Psoas muscle (tissue), 8 donors: Measurements from ENCODE around the gene TMEM203. TPM values are rescaled to one million over a fixed set of nuclear protein-coding genes. Genes with fewer than 3 reads are reported as not detected.

Source experiments
- ATAC-seq, 4 donors: fragments of 200-7000 bp; cut with Tn5 transposase; one replicate each; pipeline ENCODE4 v1.9.1; 2020; ENCODE audit warnings: moderate library complexity in 3 of 4, mild to moderate bottlenecking in 2 of 4
- DNase-seq, 2 donors: peaks; one replicate each; pipeline ENCODE4 v3.0.0-alpha.2; 2020
- H3K27ac ChIP-seq: fragments of 200-600 bp; one replicate; pipeline ENCODE4 v1.8.0; 2022
- H3K27me3 ChIP-seq, 3 donors: fragments of 200-600 bp in 1 of 3; one replicate each; pipeline versions ENCODE4 v1.6.1 to v1.8.0; 2013 to 2022; ENCODE audit warnings: low read length in 2 of 3, mild to moderate bottlenecking in 2 of 3, moderate library complexity in 1 of 3; ENCODE audit not compliant: insufficient read depth in 3 of 3
- H3K36me3 ChIP-seq, 2 donors: fragments of 200-600 bp in 1 of 2; one replicate each; pipeline versions ENCODE4 v1.6.1 to v1.8.0; 2013 to 2022; ENCODE audit warnings: low read depth in 1 of 2, mild to moderate bottlenecking in 1 of 2, moderate library complexity in 1 of 2; ENCODE audit not compliant: insufficient read depth in 1 of 2
- H3K4me1 ChIP-seq: fragments of 200-600 bp; one replicate; pipeline ENCODE4 v1.8.0; 2022
- H3K4me3 ChIP-seq: fragments of 200-600 bp; one replicate; pipeline ENCODE4 v1.8.0; 2022; ENCODE audit warnings: mild to moderate bottlenecking
- H3K9me3 ChIP-seq: fragments of 200-600 bp; one replicate; pipeline ENCODE4 v1.8.0; 2022
- WGBS, 3 donors: extraction: QIAGEN DNeasy Blood & Tissue Kit; methylation state at CpG; one replicate each; pipeline versions ENCODE4 v1.1.6 to v1.1.7; 2013; 5-methylcytosine and 5-hydroxymethylcytosine counted together
- intact Hi-C, 2 donors: fragments of 100-400 bp; cut with DNase I; formaldehyde crosslinking; loops; one replicate each; pipeline versions ENCODE4 v1.11.0 to v1.14.2; 2022
- polyA plus RNA-seq, 3 donors: library from polyadenylated mRNA; stranded (reverse); fragments of 200-250 nt; gene quantifications; one replicate each; pipeline ENCODE4 v1.2.3, GENCODE V29; 2013
- total RNA-seq, 4 donors: library from RNA; stranded (reverse); fragmentation: NEBNext Ultra II Directional in 2 of 4; extraction: Animal tissue kit (Norgen Biotek cat#: 25700) in 2 of 4; gene quantifications; one replicate each; pipeline versions ENCODE4 v1.2.1 to v1.2.4, GENCODE V29; 2021 to 2023
- TF ChIP-seq, protein P1 (sequence below): fragments of 200-600 bp; IDR thresholded peaks from one replicate; pipeline ENCODE4 v1.8.0; 2022; ENCODE audit warnings: antibody characterized with exemption
- donor health status: healthy with polysubstance abuse.
- donor health status: DM: no; HTN: no; CAD: no; lungs with moderate emphysema.
- donor health status: Bipolar disorder and iron deficiency.
- donor health status: healthy.
- donor health status: DM: yes; HTN: yes; CAD: no.
- donor health status: DM: no; HTN: no; CAD: no.
- donor health status: DM: no; HTN: no; CAD: no.
- donor health status: DM: yes; HTN: yes; CAD: no.

The TMEM203 gene
- total and polyA plus RNA-seq, 7 donors, result 30.6 to 71.6 (median 36.9) TPM

DNA sequence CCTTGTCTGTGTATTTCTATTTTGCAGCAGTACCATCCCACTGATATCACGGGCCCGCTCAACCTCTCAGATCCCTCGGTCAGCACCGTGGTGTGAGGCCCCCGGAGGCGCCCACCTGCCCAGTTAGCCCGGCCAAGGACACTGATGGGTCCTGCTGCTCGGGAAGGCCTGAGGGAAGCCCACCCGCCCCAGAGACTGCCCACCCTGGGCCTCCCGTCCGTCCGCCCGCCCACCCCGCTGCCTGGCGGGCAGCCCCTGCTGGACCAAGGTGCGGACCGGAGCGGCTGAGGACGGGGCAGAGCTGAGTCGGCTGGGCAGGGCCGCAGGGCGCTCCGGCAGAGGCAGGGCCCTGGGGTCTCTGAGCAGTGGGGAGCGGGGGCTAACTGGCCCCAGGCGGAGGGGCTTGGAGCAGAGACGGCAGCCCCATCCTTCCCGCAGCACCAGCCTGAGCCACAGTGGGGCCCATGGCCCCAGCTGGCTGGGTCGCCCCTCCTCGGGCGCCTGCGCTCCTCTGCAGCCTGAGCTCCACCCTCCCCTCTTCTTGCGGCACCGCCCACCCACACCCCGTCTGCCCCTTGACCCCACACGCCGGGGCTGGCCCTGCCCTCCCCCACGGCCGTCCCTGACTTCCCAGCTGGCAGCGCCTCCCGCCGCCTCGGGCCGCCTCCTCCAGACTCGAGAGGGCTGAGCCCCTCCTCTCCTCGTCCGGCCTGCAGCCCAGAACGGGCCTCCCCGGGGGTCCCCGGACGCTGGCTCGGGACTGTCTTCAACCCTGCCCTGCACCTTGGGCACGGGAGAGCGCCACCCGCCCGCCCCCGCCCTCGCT is 37.5 kb downstream of the TMEM203 start:
- H3K9me3 ChIP-seq, result no peaks in the 10 kb centered on the region
- H3K27ac ChIP-seq, result no peak overlapping the region
- no peak for DNase-seq
- peak overlapping the region; percentile 58 for H3K4me3 ChIP-seq
- H3K27me3 ChIP-seq, result peaks cover 0 to 85% (median 47%) of the 10 kb centered on the region in 3 donors
- H3K36me3 ChIP-seq, result no peaks in the 10 kb centered on the region
- 5% methylated on average over 35 to 57 of the region's 57 CpGs for WGBS, 3 donors
- no peak for ATAC-seq
- H3K4me1 ChIP-seq, result peaks cover 29% of the 10 kb centered on the region
- intact Hi-C loops, result no loop called here
- TF ChIP-seq, protein P1, sequence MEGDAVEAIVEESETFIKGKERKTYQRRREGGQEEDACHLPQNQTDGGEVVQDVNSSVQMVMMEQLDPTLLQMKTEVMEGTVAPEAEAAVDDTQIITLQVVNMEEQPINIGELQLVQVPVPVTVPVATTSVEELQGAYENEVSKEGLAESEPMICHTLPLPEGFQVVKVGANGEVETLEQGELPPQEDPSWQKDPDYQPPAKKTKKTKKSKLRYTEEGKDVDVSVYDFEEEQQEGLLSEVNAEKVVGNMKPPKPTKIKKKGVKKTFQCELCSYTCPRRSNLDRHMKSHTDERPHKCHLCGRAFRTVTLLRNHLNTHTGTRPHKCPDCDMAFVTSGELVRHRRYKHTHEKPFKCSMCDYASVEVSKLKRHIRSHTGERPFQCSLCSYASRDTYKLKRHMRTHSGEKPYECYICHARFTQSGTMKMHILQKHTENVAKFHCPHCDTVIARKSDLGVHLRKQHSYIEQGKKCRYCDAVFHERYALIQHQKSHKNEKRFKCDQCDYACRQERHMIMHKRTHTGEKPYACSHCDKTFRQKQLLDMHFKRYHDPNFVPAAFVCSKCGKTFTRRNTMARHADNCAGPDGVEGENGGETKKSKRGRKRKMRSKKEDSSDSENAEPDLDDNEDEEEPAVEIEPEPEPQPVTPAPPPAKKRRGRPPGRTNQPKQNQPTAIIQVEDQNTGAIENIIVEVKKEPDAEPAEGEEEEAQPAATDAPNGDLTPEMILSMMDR, result no peak

DNA sequence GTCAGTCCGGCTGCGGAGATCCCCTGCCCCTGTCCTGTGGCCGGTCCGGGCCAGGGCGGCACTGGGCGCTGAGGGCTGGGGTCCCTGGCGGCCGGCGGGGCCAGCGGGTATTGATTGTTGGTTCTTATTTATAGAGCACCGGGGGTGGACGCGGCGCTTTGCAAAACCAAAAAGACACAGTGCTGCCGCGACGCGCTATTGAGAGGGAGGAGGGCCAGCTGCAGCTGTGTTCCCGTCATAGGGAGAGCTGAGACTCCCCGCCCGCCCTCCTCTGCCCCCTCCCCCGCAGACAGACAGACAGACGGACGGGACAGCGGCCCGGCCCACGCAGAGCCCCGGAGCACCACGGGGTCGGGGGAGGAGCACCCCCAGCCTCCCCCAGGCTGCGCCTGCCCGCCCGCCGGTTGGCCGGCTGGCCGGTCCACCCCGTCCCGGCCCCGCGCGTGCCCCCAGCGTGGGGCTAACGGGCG is 38.1 kb downstream of the TMEM203 start:
- intact Hi-C loops, result no loop called here

DNA sequence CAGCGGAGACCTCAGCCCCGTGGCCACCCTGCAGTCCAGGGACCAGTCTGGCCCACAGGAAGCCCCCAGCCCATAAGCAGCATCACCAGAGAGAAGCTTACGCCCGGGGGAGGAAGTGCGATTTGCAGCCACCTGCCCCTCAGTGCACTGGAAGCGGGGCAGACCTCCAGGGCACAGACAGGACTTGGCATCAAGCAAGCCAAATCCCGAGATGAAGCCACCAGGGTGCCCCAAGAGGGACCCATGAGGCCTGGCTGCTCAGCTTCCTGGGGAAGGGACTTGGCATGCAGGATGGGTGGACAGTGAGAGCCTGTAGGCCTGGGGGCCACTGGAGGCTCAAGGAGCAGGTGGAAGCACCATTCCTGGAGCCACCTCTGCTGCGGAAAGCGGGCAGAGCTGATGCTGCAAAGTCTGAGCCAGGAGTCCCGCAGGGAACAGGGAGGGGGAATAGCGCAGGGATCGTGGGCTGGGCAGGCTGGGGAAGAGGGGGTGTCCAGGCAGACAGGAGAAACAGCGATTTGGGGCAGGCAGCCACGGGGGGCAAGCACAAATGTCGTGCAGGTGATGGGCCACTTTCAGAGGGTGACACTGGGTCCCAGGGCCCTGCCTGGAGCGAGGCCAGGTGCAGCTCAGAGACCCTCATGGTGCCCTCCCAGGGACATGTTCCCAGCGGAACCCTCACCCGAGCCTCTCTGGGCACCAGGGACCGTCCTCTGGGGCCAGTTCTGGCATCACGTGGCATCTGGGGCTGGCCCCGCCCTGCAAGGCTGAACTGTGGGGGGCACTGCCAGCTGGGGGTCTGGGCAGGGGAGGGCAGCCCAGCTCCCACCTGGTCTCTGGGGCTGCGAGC is 38.8 kb downstream of the TMEM203 start:
- Histone ChIP-seq H3K27ac (no peak overlapping the region), H3K4me1 (peaks cover 29% of the 10 kb centered on the region), H3K27me3 (peaks cover 0 to 97% (median 47%) of the 10 kb centered on the region in 3 donors), H3K9me3 (no peaks in the 10 kb centered on the region), H3K36me3 (no peaks in the 10 kb centered on the region), H3K4me3 (no peak overlapping the region)
- ATAC-seq, result no peak
- DNase-seq, result no peak
- TF ChIP-seq, protein P1, result no peak
- intact Hi-C loops, result no loop called here
- WGBS, 3 donors, result 53 to 64% (median 57%) methylated on average over 19 to 22 of the region's 22 CpGs

More for the DNA sequence above, 38.1 kb downstream of the TMEM203 start:
- TF ChIP-seq, protein P1, result no peak
- H3K36me3 ChIP-seq, result no peaks in the 10 kb centered on the region
- 20 to 35% (median 28%) methylated on average over 19 to 44 of the region's 44 CpGs for WGBS, 3 donors
- DNase-seq, result no peak
- H3K9me3 ChIP-seq, result no peaks in the 10 kb centered on the region
- H3K27me3 ChIP-seq, result peaks cover 0 to 90% (median 47%) of the 10 kb centered on the region in 3 donors
- no peak for ATAC-seq
- H3K27ac ChIP-seq, result no peak overlapping the region
- peaks cover 29% of the 10 kb centered on the region for H3K4me1 ChIP-seq
- no peak overlapping the region for H3K4me3 ChIP-seq

DNA sequence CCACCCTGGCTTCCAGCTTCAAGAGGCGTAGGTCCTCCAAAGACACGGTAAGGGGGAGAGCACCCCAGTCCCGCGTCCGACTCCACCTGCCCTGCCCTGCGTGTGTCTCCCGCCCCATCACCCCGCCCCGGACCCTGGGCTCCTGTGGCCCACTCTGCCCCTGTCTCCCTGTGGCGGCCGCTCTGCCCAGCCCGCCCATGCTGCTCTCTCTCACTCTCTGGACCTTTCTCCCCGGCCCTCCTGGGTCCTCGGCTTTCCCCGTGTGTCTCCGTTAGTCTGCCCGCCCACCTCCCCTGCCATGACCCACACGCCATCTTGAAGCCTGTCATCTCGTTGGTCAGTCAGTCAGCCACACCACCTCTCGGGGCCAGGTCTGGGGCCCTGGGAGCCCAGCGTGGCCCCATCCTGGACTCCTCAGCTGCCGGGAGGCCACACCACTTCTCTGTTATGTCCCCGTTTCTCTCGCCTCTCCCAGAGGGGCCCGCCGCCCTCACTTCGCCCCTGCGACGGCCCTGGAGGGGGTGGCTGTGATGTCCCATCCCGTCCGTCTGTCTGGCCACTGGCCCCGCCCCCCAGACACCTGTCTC is 40.1 kb downstream of the TMEM203 start:
- no peak for DNase-seq
- ATAC-seq, result no peak
- Histone ChIP-seq H3K4me3 (no peak overlapping the region), H3K36me3 (no peaks in the 10 kb centered on the region), H3K4me1 (peaks cover 29% of the 10 kb centered on the region), H3K27ac (no peak overlapping the region), H3K9me3 (no peaks in the 10 kb centered on the region), H3K27me3 (peaks cover 0 to 95% (median 54%) of the 10 kb centered on the region in 3 donors)
- intact Hi-C loops, result no loop called here
- WGBS, 3 donors, result 71 to 78% (median 76%) methylated on average over 25 to 32 of the region's 32 CpGs
- TF ChIP-seq, protein P1, result no peak
